T-helper 1 cell (primary cell): Measurements from ENCODE around the gene SH3GL1.

Experiments used
- DNase-seq, 5 donors: peaks; one replicate each; pipeline ENCODE4 v3.0.0-alpha.2; 2012 to 2020

Gene SH3GL1

DNA sequence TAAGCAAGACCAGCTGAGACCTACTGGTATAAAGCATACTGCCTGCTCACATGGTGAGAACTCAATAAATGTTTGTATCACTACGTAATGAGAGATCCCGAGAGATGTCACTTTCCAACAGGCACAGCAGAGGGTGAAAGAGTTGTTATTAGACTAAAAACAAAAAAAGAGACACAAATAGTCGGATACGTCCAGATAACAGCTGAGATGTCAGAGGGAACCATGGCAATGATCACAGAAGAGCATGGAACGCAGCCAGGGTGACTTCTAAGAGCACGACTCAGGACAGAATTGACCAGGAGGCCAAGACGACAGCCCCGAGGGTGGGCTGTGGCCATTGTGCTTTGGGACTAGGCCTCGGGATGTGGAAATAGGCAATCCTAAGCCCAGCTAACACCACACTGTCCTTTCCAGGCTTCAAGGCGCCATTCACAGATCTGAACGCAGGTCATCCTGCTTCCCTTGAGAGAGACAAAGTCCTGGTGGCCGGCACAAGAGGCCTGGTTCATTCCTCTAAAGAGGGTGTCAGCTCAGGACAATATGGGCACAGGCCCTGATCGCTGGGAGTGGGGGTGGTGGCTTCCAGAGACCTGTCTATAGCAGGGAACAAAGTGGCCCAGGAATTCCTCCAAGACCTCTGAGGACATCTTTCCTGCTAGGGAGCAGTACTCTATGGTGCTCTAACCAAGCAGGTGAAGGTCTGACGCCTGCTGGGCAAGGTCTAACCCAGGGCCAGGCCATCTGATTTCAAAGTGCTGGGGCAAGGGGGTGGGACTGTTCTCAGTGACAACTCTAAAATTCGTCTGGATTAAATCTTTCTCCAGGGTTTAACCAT lies 3.2 kb downstream of the SH3GL1 start:
- no peak for DNase-seq

DNA sequence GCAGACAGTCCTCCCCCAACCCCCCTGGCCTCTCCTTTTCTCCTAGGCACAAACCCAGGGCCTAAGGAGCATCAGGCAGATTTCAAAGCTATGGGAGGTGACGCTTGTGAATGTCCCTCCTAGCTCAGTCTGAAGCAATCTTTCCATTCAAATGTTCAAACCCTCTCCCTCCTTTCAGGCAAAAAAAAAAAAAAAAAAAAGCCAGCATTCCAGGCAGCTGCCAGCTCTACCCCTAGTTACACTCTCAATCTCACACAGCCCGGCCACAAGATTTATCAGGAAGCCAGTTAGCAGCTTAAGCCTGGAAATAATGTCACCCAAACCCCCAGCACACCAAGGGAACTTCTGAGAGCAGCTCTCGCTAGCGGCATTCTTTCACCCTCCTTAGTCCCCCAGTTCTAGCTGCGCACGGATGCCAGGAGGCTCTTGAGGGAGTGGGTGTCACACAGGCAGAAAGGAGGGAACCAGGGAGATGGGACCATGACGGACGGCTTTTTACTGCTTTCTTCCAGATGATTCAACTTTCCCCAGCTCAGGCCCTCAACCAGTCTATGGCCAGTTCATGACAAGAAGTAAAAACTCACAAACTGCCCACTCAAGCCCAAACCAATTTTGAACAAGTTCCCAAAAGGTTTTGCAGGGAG lies 6.3 kb downstream of the SH3GL1 start:
- no peak for DNase-seq

DNA sequence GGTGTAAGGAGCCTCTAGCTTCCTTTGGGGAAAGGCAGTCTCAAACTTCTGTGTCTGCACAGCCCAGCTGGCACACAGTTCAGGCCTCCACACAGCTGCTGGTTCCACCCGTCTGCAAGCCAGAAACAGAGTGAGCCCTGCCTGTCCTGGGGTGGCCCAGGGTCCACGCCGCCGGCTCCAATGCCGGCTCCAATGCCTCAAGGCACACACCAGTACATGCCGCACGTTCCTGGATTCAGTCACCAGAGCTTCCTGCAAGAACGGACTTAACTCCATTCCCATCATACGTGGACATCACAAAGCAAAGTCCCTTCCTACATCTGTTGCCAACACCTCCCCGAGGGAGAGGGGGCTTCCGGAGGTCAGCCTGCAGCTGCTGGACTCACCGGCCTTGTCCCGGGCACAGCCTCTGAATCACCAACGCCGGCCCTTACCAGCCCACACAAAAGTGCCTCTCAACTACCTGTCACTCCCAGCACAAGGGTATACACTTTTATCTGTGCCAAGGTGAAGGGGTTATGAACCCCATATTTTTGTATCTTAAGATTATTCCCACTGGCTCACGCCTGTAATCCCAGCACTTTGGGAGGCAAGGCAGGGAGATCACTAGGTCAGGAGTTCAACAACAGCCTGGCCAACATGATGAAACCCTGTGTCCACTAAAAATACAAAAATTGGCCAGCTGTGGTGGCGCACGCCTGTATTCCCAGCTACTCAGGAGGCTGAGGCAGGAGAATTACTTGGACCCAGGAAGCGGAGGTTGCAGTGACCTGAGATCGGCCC lies 8.5 kb downstream of the SH3GL1 start:
- DNase-seq = no peak

DNA sequence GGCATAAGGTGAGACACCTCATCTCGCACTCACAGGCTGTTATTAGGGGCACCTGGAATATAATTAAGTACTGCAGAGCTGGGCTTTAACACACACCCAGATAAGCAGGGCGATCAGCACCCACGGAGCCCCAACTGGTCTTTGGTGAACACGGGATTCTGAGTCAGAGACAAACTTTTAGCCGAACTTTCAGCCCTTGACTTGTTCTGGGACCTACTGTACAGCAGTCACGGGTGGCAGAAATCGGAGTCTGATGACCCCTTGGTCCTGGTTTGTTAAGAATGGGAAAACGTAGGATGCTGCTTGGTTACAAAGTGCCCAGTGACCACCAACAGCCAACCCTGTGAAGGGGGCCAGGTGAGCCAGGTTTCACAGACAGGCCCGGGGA lies 9.0 kb downstream of the SH3GL1 start:
- DNase-seq = no peak

DNA sequence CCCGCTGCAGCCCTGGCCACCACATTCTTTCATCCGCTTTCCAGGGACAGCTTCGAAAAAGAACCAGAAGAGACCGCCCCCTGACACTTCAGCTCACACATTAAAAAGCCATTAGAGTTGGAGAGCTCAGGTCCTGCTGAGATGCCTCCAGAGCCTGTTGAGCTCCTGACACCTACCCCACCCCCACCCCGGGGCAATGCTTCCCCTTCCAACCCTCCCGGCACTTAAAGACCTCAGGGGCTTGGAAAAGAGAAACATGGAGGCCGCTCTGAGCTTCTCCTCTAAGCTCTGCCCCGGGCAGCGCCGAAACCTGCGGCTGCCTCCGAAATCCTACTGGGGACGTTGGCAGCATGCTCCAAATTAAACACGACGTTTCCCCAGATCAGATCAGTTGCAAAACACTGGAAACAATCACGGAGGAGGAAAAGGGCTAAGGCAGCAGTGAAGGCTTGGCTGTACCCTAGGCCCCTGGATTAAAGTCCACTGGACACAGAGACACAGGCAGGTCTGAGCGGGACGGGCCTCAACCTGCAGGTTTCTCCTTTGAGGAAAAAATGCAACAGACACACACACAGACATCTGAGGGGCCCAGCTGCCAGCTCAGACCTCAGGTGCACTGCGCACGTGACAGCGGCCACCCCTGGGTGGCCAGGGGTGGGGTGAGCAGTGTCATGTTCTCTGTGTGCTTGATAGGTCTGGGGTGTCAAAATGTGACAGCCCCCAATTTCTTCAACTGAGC lies 9.6 kb downstream of the SH3GL1 start:
- no peak for DNase-seq

GRCh38 chr19:4390017-4390566 lies 10.3 kb downstream of the SH3GL1 start:
- DNase-seq = no peak

GRCh38 chr19:4389511-4390016 lies 10.8 kb downstream of the SH3GL1 start:
- no peak for DNase-seq

GRCh38 chr19:4389064-4389375 lies 11.3 kb downstream of the SH3GL1 start:
- DNase-seq = no peak

DNA sequence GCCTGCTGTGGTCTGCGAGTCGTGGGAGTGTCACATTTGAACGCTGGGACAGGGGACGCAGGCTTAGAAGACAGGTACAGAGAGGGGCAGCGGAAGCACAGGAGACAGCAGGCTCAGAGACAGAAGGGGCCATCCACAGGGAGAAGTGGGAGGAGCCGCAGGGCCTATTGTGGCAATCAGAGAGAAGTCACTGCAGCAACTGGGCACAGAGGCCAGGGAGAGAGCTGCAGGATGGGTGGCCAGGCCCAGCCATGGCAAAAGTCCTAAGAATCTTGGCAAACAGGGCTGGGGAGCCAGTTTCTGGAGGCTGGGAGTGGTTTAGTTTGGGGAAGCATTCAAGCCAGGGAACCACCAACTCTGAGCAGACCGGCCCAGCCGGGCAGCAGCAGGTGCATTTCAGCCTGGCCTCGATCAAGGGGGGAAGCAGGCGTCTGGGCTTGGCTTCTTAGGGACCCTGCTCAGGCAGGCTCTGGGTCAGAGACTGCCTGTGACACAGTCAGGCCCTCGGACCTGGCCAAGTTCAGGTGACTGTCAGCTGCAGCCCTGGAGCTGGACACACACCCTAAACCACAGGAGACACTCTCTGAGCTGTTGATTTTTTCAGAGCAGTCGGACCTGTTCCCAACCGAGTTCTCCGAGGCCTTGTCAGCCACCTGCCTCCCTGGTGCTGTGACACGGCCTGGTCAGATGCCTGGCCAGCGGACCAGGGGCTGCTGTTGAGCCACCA lies 11.8 kb downstream of the SH3GL1 start:
- DNase-seq = no peak

DNA sequence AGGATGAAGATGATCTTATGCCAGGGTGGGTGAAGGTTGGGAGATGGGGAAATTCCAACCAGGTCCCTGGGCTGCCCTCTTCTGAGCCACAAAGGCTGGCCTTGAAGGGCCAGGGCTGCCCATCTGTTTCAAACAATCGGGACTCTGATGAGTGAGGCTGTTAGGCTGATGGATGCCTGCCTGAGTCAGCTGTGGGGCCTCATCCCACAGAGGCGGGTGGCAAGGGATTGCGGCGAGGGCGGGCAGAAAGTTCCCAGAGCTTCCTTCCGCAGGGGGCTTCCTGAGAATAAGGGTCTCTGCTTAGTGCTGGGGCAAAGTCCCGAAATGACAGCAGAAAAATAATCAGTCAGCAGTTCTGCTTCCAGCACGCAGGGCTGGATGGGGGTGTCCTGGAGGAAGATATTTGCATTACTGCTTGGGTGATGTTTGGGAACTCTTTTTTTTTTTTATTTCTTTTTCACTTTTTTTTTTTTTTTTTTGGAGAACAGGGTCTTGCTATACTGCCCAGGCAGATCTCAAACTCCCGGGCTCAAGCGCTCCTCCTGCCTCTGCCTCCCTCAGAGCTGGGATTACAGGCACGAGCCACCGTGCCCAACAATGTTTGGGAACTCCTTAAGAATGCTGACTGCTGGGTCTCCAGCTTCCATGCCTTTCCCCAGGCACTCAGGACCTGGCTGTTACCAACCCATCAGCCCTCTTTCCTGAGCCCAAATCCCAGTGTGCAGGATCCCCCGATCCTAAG lies 14.1 kb downstream of the SH3GL1 start:
- no peak for DNase-seq

DNA sequence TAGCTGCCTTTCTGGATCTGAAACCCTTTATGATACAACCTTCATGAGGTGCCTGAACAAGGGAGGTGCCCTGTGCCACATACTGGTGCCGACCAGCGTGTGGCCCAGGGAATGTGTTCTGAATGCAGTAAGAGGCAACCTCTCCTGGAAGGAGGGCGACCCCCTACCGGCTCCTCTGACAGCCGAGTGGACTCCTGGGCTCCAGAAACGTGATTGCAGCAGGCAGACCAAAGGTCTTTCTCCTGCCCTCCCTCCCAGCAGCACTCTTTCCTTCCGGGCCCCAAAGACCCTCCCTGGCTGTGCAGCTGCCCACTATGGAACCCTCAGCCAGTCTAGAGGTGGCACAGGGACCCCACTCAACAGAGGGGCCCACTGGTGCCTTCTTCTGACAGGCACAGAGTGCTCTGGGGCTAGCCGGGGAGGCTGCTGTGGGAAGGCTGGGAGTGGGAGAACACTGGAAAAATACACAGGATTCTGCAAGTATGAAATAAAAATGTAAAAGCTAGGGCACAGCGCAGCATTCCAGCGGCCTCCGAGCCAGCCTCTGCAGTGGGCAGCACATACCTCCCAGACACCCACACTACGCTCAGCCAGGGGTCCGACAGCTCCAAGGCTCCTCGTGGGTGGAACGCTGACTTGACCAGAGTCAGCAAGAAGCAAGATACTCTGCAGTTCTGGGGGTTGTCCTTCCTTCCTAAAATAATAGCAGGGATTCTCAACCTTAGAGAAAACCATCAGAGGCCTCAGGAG lies 14.9 kb downstream of the SH3GL1 start:
- DNase-seq = no peak

GRCh38 chr19:4380254-4380727 lies 20.1 kb downstream of the SH3GL1 start:
- DNase-seq = peak; percentile 30 to 60 (median 50)

DNA sequence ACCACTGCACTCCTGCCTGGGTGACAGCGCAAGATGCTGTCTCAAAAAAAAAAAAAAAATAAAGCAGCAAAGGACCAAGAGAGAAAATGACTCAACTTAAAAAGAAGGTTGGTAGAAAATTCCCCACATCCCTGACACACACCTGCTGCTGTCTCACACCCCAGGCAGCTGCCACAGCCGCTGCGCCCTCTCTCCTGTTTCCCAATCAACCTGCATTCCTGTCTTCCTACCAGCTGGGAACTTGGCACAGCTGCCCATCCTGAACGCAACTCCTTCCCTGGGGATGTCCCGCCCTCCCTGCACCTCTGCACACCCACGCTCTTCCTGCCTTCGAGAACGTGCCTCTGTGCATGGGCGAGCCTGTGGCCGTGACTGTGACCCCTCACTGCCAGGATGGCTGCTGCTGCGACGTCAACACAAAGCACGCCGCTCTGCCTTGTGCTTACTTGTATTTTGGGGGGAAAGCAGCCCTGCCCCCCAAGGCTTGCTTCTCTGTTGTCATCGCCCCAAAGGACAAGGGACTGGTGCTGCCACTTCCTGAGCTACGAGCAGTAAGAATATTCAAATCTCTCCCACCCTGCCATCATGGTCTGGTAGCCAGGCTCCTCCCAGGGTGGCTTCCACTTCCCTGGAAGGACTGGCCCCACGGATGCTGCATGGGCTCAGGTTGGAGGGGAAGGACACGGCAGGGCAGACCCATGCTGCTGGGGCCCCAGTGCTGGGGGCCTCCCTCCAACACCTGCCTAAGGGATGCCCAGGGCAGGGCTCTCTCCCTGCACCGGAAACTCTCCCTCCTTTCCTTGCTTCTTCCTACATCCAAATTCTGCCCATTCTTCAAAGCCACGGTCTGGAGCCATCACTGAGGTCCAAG lies 20.7 kb downstream of the SH3GL1 start:
- DNase-seq = no peak

DNA sequence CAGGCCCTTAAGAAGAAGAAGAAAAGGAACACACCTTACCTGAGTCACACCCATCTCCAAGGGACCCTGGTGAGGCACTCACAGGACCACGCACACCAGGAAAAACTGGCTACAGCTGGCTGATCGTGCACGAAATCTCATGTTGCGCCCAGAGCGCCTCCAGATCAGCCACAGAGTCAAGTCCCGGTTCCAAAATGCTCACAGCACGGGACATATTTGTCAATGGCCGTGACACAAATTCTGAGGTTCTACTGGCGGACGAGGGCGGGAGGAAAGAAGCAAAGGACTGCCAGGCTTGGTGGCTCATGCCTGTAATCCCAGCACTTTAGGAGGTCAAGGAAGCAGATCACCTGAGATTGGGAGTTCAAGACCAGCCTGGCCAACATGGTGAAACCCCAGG lies 21.5 kb downstream of the SH3GL1 start:
- DNase-seq = no peak

DNA sequence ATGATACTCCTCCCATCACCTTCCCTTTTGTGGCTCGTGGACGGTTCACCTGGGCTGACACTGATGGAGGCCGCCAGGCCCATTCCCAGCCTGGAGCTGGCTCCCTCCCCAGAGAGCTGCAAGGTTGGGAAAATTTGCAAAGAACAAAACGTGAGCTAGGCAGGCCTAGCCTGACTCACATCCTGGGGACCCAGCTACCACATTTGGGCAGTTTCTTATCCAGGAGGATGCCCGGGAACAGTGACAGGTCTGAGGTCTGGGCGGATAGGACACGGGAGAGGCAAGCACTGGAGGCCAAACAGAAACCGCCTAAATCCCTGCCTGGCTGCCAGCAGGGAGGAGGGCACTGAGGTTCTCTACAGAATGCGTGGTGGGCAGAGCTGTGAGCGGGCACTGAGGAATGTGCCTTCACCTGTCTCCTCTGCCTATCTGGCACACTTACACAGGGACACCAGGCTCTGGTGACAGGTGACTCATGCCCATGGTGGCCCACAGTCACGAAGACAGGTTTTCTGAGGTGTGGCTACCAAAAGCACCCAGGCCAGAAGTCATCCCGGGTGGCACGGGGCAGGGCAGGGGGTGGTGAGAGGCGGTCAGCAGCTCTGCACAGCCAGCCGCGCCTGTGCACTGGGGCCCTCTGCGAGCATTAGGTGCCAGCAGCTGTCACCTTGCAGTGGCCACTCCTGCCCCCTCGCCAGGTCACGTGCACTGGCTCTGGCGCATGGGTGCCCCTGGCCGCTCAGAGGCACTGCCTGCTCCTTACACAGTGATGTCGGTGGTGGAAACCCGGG lies 23.2 kb downstream of the SH3GL1 start:
- no peak for DNase-seq

GRCh38 chr19:4376671-4376990 lies 23.7 kb downstream of the SH3GL1 start:
- DNase-seq = no peak

DNA sequence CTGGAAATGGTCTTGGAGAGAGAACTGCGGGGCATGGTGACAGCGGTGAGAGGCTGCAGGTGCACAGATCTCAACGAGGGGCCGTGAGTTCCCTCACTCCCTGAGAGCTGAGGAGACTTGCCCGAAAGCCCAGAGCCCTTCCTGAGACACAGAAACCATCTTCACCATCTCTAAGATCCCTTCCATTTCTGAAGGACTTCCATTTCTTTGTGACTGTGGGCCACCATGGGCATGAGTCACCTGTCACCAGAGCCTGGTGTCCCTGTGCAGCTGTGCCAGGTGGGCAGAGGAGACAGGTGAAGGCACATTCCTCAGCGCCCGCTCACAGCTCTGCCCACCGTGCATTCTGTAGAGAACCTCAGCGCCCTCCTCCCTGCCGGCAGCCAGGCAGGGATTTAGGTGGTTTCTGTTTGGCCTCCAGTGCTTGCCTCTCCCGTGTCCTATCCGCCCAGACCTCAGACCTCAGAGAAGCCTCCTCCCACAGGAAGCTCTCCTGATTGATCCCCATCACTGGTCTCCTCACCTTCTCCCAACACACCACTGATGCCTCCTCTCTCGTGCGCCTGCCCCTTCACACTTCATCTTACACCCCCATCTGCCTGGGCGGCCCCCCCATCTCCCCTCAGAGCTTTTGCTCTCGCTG lies 24.2 kb downstream of the SH3GL1 start:
- DNase-seq = no peak
